GM19351 (cell line): ENCODE results near the gene CNNM2.

Experiments used
- ATAC-seq: cut with Tn5 transposase; IDR thresholded peaks from one replicate; pipeline ENCODE4 v1.9.1; 2021; ENCODE audit warnings: mild to moderate bottlenecking, moderate library complexity; ENCODE audit not compliant: unreplicated experiment

The CNNM2 gene

GRCh38 chr10:102917962-102918816, at the start of gene CNNM2:
TSS of gene CNNM2 (plus strand) at chr10:102918294. CDS start at chr10:102918481, 187 bp downstream.
- ATAC-seq, result peak; percentile 87

- ATAC-seq, result no peak
Measured at GRCh38 chr10:102868911-102869257, 49.2 kb upstream of the CNNM2 start.

DNA sequence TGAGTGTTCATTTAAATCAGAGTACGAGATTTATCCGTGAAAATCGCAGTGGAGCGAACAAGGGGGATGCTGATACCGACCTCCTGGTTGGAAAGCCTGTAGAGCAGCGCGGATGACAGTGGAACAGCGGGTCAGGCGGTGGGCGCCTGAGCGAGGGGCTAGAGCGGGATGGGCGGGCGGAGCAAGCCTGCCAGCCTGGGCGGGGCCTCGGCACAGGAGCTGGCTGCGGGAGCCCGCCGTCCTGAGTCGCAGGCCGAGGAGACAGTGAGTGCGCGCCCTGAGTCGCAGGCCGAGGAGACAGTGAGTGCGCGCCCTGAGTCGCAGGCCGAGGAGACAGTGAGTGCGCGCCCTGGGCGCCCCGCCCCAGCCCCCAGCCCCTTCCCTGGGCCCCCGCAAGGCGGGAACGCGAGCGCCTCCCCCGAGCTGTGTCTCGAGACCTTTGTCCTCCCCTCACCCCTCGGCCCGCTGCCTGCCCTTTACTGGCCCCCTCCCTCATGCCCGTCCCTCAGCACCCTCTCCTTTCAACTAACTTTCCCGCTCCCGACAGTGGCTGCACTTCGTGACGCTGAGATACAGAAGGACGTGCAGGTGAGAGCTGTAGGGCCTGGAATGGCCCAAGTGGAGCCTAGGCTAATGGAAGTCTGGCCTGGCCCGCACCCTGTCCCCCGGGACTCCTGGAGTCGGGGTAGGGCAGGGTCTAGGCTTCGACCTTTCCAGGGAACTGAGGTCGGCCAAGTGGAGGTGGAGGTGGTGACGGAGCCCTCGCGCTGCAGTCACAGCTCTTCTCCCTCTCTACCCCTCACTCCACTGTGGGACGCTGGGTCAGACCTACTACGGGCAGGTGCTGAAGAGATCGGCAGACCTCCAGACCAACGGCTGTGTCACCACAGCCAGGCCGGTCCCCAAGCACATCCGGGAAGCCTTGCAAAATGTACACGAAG, 48.6 kb upstream of the CNNM2 start, which contains the start of gene AS3MT:
Gene AS3MT (plus strand): TSS at position 213 of the 941 bp plus-strand sequence. CDS start 123 bp downstream, at position 336.
- ATAC-seq, result no peak

GRCh38 chr10:102870221-102870620, 47.9 kb upstream of the CNNM2 start:
- no peak for ATAC-seq

DNA sequence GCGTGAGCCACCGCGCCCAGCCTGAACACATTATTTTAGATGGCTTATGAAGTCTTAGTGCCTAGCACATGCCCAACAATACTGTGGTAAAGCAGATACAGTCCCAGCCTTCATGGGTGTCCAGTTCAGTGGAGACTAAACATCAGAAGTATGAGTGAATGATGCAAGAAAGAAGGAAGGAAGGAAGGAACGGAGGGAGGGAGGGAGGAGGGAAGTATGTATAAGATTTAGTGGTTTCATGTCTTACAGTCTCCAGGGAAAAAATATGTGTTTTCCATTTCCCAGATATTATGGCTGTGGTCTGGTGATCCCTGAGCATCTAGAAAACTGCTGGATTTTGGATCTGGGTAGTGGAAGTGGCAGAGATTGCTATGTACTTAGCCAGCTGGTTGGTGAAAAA, 45.9 kb upstream of the CNNM2 start:
- no peak for ATAC-seq

- ATAC-seq, result no peak
Measured at GRCh38 chr10:102876747-102877153, 41.3 kb upstream of the CNNM2 start.

- ATAC-seq, result no peak
Measured at GRCh38 chr10:102878629-102879028, 39.5 kb upstream of the CNNM2 start.

GRCh38 chr10:102880256-102880655, 37.8 kb upstream of the CNNM2 start:
- no peak for ATAC-seq

GRCh38 chr10:102888048-102888447, 30.0 kb upstream of the CNNM2 start:
- no peak for ATAC-seq

DNA sequence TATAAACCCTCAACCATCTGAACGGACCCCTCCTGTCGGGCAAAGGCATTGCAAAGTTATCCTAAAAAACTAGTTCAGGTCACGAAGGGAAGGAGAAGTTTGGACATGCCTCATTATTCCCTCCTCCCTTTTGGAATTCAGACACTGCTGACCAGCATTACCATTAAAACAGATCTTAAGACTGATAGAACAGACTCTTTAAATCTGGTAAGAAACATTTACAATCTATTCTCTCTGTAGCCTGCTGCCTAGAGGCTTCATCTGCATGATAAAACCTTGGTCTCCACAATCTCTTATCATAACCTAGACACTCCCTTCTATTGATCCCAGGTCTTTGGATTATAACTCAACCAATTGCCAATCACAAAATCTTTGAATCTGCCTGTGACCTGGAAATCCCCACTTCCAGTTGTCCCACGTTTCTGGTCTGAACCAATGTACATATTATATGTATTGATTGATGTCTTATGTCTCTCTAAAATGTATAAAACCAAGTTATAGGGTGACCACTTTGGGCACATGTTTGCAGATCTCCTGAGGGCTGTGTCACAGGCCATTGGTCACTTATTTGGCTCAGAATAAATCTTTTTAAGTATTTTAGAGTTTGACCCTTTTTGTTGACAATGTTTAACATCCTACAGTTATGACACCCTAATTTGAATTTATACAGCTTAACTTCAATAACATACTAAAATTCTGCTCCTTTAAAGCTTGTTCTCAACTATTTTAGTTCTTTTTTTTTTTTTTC, 23.5 kb upstream of the CNNM2 start:
- ATAC-seq, result no peak

- no peak for ATAC-seq
Measured at GRCh38 chr10:102900006-102900405, 18.1 kb upstream of the CNNM2 start.

- ATAC-seq, result no peak
Measured at GRCh38 chr10:102904346-102904745, 13.7 kb upstream of the CNNM2 start.

GRCh38 chr10:102906507-102906906, 11.6 kb upstream of the CNNM2 start:
- no peak for ATAC-seq

- no peak for ATAC-seq
Measured at GRCh38 chr10:102914781-102915180, 3.3 kb upstream of the CNNM2 start.

- no peak for ATAC-seq
Measured at GRCh38 chr10:102916173-102916572, 1.9 kb upstream of the CNNM2 start.

DNA sequence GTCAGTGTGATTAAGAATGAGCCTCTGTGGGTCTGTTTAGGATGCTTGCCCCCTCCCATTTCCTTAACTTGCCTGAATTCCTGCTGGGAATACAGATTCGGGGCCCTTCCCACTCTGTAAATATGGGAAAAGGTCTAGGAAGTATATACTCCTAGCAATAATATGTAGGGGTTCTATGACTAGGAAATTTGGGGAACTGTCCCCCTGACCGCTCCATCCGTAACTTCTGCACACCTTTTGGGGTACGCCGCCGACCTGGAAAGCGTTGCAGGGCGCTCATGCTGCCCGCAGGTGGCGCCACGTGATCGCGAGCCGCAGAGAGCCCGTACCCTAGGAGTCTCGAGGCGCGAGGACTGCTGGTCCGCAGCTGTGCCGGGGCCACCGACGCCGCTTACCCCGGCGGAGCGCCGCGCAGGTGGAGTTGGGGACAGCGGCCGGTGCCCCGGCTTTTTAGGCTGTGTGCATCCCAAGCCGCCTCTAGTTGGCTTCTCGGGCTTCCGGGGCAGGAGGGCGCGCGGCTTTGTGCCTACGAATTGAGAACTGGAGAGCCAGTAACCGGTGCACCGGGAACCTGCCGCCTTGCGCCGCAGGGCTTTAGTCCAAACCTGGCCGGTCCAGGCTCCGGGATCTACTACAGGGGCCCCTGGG, 656 bp upstream of the CNNM2 start:
- peak; percentile 42 for ATAC-seq

DNA sequence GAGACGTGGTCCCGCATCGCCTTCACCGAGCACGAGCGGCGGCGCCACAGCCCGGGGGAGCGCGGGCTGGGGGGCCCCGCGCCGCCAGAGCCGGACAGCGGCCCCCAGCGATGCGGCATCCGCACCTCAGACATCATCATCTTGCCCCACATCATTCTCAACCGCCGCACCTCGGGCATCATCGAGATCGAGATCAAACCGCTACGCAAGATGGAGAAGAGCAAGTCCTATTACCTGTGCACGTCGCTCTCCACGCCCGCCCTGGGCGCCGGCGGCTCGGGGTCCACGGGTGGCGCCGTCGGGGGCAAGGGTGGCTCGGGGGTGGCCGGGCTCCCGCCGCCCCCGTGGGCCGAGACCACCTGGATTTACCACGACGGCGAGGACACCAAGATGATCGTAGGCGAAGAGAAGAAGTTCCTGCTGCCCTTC, 737 bp downstream of the CNNM2 start:
- no peak for ATAC-seq

DNA sequence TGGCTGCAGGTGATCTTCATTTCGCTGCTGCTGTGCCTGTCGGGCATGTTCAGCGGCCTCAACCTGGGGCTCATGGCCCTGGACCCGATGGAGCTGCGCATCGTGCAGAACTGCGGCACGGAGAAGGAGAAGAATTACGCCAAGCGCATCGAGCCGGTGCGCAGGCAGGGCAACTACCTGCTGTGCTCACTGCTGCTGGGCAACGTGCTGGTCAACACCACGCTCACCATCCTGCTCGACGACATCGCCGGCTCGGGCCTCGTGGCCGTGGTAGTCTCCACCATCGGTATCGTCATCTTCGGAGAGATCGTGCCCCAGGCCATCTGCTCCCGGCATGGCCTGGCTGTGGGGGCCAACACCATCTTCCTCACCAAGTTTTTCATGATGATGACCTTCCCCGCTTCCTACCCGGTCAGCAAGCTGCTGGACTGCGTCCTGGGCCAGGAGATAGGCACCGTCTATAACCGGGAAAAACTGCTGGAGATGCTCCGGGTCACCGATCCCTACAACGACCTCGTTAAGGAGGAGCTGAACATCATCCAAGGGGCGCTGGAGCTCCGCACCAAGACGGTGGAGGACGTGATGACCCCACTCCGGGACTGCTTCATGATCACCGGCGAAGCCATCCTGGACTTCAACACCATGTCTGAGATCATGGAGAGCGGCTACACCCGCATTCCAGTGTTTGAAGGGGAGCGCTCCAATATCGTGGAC, 1.3 kb downstream of the CNNM2 start:
- ATAC-seq, result no peak

GRCh38 chr10:102919992-102920739, 2.1 kb downstream of the CNNM2 start:
- ATAC-seq, result no peak
